ENCODE measurements around the gene CAMK4.
A peak's percentile ranks its signal among the peaks of the same experiment; 100 is the strongest.

Gene CAMK4

DNA sequence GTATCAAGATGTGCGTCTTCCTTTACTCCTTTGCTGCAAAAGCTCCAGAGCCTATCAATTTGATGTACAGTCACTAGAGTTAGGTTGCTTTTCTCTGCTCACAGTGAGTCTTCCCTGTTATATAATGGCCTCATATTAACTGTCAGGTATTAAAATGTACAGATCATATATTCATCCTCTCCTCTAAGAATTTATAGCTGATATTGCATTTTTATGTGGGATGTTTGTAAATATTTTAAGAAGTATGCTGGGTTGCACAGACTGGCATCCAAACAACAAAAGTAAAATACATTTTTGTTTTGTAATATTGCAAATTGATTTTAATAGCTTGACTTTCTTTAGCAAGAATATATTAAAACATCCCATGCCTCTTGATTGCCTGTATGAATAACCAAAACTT, 148.6 kb downstream of the CAMK4 start:
- H3K4me3 ChIP-seq (ENCODE audit: control insufficient read depth, low read depth, low read length): no peak overlapping the region
- DNase-seq (ENCODE audit: low read depth): no peak
- TF ChIP-seq, protein P1, sequence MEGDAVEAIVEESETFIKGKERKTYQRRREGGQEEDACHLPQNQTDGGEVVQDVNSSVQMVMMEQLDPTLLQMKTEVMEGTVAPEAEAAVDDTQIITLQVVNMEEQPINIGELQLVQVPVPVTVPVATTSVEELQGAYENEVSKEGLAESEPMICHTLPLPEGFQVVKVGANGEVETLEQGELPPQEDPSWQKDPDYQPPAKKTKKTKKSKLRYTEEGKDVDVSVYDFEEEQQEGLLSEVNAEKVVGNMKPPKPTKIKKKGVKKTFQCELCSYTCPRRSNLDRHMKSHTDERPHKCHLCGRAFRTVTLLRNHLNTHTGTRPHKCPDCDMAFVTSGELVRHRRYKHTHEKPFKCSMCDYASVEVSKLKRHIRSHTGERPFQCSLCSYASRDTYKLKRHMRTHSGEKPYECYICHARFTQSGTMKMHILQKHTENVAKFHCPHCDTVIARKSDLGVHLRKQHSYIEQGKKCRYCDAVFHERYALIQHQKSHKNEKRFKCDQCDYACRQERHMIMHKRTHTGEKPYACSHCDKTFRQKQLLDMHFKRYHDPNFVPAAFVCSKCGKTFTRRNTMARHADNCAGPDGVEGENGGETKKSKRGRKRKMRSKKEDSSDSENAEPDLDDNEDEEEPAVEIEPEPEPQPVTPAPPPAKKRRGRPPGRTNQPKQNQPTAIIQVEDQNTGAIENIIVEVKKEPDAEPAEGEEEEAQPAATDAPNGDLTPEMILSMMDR (conservative IDR thresholded peaks at IDR 0.05; ENCODE audit: control insufficient read depth, insufficient read depth, low read depth, low read length): no peak

DNA sequence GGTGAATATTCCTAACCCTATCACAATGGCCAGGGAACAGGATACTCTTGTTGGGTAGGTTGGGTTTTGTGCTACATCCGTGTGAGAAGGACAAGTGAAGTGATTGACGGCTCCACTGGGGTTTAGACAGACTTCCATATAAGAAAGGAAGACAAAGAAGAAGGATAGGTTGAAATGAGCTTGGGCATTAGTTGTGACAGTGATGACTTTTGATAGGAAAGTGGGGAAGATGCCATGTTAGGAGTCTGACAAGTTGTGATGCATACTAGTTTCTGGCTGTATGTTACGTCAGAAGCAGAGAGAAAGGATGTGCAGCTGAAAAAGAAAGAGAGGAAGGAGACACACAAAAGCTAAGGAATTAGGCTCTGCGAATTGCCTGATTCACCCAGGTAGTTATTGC, 150.2 kb downstream of the CAMK4 start:
- TF ChIP-seq, protein P1 (conservative IDR thresholded peaks at IDR 0.05; ENCODE audit: control insufficient read depth, insufficient read depth, low read depth, low read length): no peak
- no peak overlapping the region for H3K4me3 ChIP-seq (ENCODE audit: control insufficient read depth, low read depth, low read length)
- no peak for DNase-seq (ENCODE audit: low read depth)

DNA sequence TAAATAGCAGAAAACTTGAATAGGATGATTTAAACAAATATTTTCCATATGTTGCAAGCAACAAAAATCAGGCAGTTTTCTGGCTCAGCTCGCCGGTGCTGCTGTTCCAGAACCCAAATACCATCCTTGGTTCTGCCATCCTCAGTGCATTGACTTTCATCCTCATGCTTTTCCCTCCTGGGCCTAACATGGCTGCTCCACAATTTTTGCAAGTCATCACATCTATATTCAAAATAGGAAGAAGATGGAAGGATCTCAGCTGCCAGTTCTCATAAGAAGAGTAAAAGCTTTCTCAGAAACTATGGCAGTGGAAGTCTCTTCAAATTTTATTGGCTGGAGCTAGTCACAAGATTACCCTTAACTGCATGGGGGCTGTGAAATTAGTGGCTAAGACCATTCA, 151.5 kb downstream of the CAMK4 start:
- TF ChIP-seq, protein P1 (conservative IDR thresholded peaks at IDR 0.05; ENCODE audit: control insufficient read depth, insufficient read depth, low read depth, low read length): no peak
- H3K4me3 ChIP-seq (ENCODE audit: control insufficient read depth, low read depth, low read length): no peak overlapping the region
- DNase-seq (ENCODE audit: low read depth): no peak

DNA sequence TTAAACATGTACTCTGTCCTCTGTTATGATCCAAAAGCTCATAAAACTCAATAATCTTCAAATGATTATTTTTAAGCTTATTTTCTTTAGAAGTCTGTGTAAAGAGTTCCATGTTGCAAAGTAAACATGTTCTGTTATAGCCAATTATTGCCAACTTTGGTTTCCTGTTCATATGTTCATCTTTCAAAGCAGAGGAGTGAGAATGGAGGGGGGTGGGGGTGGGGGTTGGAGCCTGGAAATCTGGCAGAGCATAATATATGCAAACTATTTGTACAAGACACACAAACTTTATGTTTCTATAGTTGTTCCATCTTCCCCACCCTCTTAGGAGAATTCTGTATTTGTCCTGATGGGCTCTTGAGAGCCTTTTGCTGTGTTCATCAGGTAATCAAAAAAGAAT, 153.1 kb downstream of the CAMK4 start:
- TF ChIP-seq, protein P1 (conservative IDR thresholded peaks at IDR 0.05; ENCODE audit: control insufficient read depth, insufficient read depth, low read depth, low read length): no peak
- H3K4me3 ChIP-seq (ENCODE audit: control insufficient read depth, low read depth, low read length): no peak overlapping the region
- DNase-seq (ENCODE audit: low read depth): no peak

DNA sequence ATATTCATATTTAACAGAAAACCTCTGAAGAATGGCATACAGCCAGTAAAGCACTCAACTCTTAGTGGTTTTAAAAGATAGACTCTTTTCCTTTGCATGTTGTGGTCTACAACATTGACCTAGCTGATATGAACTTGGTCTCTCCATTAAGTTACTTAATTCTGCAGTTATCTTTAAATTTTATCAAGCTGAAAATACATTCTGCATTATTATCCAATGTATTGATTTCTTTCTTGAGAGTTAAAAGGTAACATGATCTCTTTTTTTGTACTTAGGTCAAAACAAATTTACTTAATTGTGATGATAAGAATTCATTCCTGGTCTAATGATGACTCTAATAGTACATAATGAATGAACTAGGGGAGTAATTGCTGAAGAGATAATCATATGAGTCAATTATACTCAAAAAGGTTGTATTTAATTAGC, 155.2 kb downstream of the CAMK4 start:
- TF ChIP-seq, protein P1 (conservative IDR thresholded peaks at IDR 0.05; ENCODE audit: control insufficient read depth, insufficient read depth, low read depth, low read length): no peak
- H3K4me3 ChIP-seq (ENCODE audit: control insufficient read depth, low read depth, low read length): no peak overlapping the region
- no peak for DNase-seq (ENCODE audit: low read depth)

DNA sequence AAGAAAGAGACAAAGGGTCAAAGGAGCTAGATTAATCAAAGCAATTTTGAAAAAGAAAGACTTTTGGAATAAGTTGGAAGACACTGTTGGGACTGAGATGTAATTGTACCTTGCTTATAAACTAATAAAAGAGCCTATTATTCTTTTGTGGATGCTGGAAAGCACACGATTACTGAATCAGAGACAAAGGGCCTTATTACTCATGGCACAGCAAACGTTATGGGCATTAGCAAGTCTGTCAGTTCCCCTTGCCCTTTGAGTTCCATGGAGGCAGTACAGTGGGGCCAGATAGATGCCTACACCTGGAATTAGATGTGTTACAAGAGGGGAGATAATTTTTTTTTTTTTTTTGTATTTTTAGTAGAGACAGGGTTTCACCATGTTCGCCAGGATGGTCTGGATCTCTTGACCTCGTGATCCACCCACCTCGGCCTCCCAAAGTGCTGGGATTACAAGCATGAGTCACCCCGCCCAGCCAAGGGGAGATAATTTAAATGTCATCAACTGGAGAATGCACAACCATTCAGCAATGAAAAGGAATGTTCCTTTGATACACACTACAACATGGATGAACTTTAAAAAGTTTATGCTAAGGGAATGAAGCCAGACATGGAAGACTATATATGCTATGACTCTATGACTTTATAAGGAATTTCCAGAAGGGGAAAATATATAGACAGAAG, 159.2 kb downstream of the CAMK4 start:
- peak; percentile 59 for DNase-seq (ENCODE audit: low read depth)
- H3K4me3 ChIP-seq (ENCODE audit: control insufficient read depth, low read depth, low read length): no peak overlapping the region
- TF ChIP-seq, protein P1 (conservative IDR thresholded peaks at IDR 0.05; ENCODE audit: control insufficient read depth, insufficient read depth, low read depth, low read length): no peak

DNA sequence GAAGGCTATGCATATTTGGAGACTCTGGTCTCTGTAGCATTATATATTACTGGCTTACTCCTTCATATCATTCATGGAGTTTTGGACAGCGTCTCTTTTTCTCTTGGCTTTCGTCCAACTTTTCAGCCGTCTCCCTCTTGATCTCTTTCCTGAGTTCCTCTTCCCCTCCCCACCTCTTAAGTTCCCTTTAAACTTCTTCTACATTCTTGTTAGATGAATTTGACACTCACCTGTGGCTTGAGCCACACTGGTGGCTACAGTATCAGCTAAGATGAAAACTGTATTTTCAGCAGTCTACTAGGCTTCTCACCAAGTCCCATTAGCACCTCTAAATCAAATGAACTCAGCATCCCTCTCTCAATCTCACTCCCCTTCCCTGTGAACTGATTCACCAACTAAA, 160.0 kb downstream of the CAMK4 start:
- no peak overlapping the region for H3K4me3 ChIP-seq (ENCODE audit: control insufficient read depth, low read depth, low read length)
- TF ChIP-seq, protein P1 (conservative IDR thresholded peaks at IDR 0.05; ENCODE audit: control insufficient read depth, insufficient read depth, low read depth, low read length): no peak
- DNase-seq (ENCODE audit: low read depth): peak; percentile 20

Data from fibroblast of mammary gland (primary cell).